ENCODE data around the gene ZBTB7C.

ZBTB7C gene

GRCh38 chr18:48074929-48075706 is 334.1 kb downstream of the ZBTB7C start:
- DNase-seq, result no peak

DNA sequence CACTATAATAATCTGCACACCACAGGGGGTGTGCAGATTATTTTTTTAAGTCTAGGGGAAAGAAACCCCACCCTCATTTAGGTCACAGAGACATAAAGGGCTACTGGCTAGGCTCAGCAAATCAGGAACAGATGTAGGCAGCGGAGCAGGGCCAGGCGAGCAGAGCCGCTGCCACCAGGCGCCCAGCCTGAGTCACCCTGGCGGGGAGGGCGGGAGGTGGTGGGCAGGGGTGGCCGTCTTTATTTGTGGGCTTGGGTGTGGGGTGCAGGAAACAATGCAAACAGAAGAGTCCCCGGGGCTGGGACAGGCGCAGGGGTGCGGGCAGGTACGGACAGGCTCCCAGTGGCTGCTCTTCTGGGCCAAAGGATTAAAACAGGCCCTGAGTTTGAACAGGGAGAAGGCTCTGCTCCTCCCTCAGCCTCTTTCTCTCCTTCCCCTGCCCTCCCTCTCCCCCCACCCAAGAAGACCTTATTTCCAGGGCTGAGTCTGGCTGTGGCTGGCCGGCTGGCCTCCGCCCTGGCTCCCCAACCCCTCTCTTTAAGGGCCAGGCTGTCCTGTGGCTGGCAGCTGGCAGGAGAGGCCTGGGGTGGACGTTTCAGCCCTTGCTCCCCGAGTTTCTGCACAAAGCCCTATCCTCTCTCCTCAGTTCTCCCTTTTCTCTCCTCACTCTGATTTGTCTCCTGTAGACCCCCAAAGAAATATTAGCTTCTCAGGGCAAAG is 335.8 kb downstream of the ZBTB7C start:
- no peak for DNase-seq

DNA sequence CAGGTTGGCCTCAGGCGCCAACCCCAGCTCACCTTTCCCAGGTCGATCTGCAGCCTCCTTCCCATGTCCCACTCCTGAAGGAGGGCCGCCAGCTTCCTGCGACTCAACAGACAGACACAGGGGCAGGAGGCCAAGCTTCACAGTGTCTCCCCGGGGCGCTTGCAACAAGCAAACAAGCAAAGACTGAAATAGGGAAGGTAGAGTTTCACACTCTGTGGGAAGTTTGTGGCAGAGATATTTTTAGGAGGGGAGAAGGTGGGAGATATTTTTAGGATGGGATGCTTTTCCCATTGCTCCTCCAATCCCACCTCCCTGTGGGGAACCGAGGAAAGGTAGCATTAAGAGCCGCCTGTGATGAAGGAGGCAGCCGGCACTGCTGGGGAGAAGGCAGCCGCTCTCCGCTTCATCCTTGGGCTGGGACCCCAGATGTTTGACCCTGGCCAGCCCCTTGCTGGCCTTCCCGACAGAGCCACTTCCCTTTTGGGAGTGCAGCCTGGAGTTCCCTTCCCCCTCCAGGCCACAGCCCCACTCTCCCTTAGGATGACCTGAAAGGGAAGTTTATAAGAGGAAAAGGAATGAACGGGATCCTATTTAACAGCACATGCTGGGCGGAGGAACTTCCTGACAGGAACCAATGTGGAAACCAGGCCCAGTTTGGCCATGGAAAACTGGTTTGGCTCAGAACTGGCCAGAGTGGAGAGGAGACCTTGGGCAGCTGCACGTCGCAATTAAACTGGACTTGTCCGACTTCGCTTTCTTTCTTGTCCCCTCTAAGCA is 336.6 kb downstream of the ZBTB7C start:
- DNase-seq, result no peak

- no peak for DNase-seq
Observed at GRCh38 chr18:48068916-48069445, 340.2 kb downstream of the ZBTB7C start.

GRCh38 chr18:48066225-48066652 is 342.9 kb downstream of the ZBTB7C start:
- DNase-seq, result no peak

DNA sequence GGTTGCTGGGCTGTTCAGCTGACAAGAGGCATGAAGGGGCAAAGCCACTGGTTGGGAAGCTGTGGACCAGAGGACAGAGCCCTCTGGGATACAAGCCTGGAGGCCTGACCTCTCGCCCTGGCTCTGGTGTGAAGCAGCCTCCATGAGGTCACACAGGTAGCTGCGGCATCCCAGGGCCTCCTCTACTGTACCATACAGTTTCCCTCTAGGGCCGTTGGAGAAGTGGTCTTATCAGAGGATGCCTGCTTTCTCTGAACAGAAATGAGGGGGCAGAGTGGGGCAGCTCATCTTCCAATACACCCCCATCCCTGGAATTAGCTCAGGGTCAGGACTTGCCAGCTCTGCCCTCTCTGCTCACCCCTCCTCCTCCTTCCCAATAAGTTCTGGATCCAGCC is 343.6 kb downstream of the ZBTB7C start:
- DNase-seq, result no peak

DNA sequence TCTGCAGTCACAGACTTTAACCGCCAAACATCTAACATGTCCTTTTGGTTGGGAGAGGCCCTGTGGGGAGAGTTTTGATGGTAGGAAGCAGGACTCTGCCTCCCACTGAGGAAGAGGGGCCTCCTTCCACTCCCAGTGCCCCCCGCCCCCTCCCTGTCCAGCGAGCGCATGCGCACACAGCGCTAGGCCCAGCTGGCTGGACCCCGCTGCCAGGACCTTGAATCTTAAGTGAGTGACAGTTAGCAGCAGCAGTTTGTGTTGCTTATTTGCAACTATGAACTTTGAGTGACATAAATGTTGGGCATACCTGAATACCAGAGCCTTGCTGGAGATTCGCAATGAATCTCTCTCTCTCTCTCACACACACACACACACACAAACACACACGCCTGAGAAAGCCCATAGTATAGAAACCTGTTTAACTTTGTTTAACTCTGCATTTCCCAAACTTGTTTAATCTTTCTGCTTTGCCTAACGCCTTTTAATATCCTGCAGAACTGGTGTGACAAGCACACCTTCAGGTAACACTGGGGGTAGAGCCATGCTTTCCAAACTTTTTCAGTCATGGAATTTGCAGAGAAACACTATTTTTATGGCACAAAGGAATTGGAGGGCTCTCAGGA is 344.1 kb downstream of the ZBTB7C start:
- no peak for DNase-seq

DNA sequence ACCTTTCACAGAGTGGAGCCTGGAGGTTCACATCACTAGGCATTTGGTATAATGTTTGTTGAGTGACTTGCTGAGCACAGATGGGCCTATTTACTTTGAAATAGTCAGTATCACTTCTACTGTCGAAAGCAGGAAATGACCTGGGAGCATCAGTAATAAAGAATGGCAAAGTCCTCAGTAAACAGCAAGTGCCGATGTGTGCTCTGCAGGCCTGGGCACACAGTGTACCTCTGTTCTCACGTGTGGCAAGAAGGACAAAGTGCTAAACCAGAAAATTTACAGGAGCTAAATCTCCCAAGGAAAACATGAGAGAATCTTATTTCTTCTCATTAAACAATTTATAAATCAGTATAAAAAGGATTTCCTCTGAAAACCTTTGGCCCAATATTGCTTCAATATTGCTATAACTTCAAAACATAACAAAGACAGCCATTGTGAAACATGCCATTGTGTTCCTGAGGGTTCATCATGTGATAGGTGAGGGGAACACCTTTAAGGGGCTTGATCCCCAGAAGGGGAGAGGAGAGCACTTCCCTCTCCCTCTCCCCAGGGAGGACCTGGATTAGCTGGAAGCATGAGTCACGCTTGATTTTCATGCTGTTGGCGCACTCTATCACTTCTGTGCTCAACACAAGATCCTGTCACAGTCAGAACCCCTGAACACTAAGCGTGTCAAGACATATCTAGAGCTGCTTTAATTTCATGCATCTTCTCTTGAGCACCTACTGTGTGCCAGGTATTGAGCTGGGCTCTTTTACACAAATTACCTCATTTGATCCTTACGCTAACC is 347.2 kb downstream of the ZBTB7C start:
- no peak for DNase-seq

DNA sequence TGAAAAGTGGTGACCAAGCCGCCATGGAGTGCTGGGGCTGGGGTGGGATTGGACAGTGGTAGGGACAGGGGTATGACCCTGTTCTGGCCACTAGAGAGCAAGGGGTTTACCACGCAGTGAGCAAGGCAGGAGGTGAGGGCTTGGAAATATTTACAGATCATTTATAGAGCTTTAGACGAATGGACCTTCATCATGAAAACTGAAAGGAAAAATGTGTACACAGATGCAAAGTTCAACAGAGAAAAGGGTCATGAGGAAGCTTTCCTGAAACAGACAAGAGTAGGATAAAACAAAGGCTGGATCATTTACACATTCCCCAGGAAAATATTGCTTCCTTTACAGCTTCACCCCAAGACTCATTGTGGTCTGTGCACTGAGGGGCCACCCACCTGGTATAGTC is 348.2 kb downstream of the ZBTB7C start:
- no peak for DNase-seq

DNA sequence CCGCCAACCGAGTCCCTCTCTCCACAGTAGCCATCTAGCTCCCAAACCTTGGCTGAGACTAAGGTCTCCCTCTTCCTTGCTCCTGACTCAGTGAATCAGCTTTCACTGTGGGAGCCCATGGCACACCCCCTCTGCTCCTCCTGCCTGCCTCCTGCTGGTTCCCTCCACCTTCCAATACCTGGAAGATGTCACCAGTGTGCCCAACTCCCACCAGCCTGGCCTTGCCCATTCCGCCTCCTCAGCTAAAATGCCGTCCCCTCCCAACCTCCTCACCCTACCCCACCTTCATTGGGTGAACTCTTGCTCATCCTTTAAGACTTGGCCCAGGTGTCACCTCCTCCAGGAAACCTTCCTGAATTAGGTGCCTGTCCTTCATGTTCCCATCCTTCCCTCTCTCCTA is 348.8 kb downstream of the ZBTB7C start:
- no peak for DNase-seq

DNA sequence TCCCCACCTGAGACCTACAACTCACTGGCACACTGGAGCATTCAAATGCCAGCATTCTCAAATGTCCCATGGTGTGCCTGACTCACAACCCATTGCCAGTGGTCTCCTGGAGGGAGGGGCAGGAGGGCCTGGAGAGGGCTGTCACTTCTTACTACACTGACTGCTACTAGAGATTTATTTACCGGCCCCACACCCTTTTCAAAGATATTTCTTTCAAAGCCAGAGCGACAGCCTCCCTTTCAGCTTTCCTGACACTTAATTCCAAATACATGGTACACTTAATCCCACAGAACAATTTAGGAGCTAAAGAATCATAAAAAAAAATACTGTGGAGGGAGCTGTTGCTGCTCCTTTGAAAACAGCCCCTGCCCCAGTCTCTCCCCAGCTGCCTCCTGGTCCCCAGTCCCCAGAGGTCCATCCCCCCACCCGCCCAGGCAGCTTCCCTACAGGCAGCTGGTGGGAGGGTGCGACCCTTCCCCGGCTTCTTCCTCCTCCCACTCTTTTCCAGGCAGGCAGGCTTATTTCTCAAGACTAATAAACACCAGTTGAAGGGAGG is 349.6 kb downstream of the ZBTB7C start:
- DNase-seq, result no peak

DNA sequence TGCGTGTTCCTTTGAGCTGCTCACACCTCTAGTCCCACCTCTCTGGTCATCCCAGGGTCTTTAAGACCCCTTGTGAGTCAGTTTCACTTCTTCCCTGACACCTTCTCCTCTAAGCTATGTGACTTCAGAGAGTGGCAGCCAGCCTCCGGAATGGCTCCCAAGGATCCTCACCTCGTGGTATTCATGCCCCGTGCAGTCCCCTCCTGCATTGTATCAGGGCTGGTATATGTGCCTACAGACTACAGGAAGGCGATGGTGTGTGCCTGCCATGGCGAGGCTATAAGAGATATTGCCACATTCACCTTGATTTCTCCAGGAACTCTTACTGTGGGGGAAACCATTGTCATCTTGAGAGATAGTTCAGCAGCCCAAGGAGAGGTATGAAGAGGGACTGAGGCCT is 350.7 kb downstream of the ZBTB7C start:
- no peak for DNase-seq

- no peak for DNase-seq
Observed at GRCh38 chr18:48057018-48057417, 352.2 kb downstream of the ZBTB7C start.

- no peak for DNase-seq
Observed at GRCh38 chr18:48055351-48055750, 353.8 kb downstream of the ZBTB7C start.

GRCh38 chr18:48053881-48054816 is 355.0 kb downstream of the ZBTB7C start:
- no peak for DNase-seq

DNA sequence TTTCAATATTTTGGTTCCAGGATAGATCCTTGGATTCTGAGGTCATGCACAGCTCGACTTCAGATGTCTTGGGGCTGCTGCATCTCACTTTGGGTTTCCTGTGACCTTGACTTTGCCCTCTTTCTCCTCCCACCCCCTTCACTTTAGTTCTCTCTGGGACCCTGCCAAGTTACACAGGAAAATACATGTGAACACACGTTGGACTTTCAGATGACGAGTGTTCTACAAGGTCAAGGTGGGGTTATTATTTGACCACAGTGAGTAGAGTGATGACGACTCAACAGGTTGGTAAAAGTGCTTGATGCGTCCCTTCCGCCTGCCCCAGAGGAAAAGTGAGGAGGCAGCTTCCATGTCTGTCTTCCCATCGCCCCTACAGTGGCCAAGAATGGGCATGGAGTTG is 356.3 kb downstream of the ZBTB7C start:
- no peak for DNase-seq

DNA sequence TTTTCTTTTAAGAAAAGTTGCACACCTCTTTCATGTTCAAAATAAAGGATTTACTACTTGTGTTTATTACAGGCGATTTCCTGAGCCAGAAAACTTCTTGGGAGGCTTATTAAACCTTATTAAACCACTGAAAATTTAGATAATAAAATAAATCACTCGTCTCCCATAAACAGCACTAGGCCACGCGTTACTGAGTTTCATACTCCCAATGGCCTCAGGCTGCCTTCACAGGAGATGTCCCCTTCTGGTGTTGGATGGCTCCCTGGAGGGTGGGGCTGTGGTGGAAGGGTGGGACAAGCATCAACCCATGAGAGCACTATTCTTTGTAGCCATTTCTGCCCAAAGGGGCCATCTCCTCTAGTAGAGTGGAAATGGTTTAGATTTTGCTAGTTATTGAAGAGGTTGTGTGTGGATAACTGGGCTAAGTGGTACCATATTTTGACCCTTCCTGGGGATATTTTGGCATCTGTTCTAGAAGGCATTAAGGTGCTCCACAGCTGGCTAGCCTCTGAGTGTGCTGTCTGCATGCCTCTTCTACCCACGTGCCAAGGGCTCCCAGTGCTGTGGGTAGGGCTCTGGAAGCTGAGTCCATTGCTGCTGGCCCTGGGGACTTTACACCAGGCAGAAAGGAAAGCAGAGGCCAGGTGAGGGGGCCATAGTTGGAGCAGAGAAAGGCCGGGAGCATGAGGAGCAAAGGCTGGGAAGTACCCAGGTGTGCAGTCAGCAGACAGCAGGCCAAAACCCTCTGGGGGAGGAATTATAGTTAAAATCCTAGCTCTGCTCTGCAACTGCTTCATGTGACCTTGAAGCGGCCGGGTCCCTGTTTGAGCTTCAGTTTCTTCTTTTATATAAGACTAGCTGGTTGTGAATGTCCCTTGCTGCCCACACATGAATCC is 357.0 kb downstream of the ZBTB7C start:
- DNase-seq, result no peak

- DNase-seq, result no peak
Observed at GRCh38 chr18:48050176-48050575, 359.0 kb downstream of the ZBTB7C start.

GRCh38 chr18:48049757-48050156 is 359.4 kb downstream of the ZBTB7C start:
- DNase-seq, result no peak

All from CD4-positive, alpha-beta T cell treated with Interleukin-6 for 4 hours (primary cell).